Mucosa of descending colon (tissue), 3 donors: ENCODE measurements around the gene HSD17B12. TPM values are rescaled to one million over a fixed set of nuclear protein-coding genes. Genes with fewer than 3 reads are reported as not detected.

Experiments
- ATAC-seq: fragments of 200-7000 bp; cut with Tn5 transposase; one replicate; pipeline ENCODE4 v1.9.1; 2020; ENCODE audit warnings: mild to moderate bottlenecking, moderate library complexity
- DNase-seq, 3 donors: peaks; one replicate each; pipeline ENCODE4 v3.0.0-alpha.2; 2020
- H3K36me3 ChIP-seq: fragments of 200-600 bp; one replicate; pipeline ENCODE4 v1.8.0; 2021; ENCODE audit warnings: low read depth, mild to moderate bottlenecking
- H3K4me1 ChIP-seq: fragments of 200-600 bp; one replicate; pipeline ENCODE4 v1.8.0; 2021; ENCODE audit warnings: low read depth, mild to moderate bottlenecking
- H3K4me3 ChIP-seq: fragments of 200-600 bp; one replicate; pipeline ENCODE4 v1.8.0; 2021; ENCODE audit warnings: mild to moderate bottlenecking
- H3K9me3 ChIP-seq: fragments of 200-600 bp; one replicate; pipeline ENCODE4 v1.8.0; 2021; ENCODE audit warnings: mild to moderate bottlenecking
- intact Hi-C, 2 donors: fragments of 100-400 bp; cut with DNase I in 1 of 2; cut with micrococcal nuclease in 1 of 2; formaldehyde crosslinking; loops; one replicate each; pipeline versions ENCODE4 v1.11.0 to v1.11.1; 2022; cut with DNase I, micrococcal nuclease
- total RNA-seq, 3 donors: library from RNA; stranded (reverse); fragmentation: NEBNext Ultra II Directional in 2 of 3; extraction: Animal tissue kit (Norgen Biotek cat#: 25700) in 2 of 3; gene quantifications; one replicate each; pipeline versions ENCODE4 v1.2.1 to v1.2.4, GENCODE V29; 2021 to 2023
- TF ChIP-seq, protein P1 (sequence below): fragments of 200-600 bp; IDR thresholded peaks from one replicate; pipeline ENCODE4 v1.8.0; 2022; ENCODE audit warnings: antibody characterized with exemption, mild to moderate bottlenecking
- donor health status: DM: no; HTN: no; CAD: no; lungs with moderate emphysema.
- donor health status: DM: no; HTN: no; CAD: no.
- donor health status: DM: no; HTN: yes; CAD: no.

HSD17B12 gene
- total RNA-seq, 3 donors from 2014 or later, result 63.0 to 119 (median 114) TPM

DNA sequence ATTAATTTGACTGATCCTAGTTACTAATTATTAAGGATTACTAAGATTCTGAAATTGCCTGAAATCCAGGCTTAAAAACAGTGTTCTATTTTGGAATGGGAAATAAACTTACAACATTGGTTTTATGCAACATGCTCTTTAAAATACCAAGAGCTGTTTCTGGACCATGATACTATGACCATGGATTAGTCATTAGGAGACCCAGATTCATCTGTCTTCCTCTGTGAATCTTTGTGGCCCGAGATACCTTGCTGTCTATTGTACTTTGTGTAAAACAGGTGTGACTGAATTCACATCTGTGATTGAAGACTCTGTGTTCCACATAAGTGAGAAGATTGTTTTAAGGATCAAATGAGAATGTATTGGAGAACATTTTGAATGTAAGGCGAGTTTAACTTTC is 98.8 kb downstream of the HSD17B12 start:
- H3K4me1 ChIP-seq, result no peaks in the 10 kb centered on the region
- H3K36me3 ChIP-seq, result no peaks in the 10 kb centered on the region
- no peak for ATAC-seq
- intact Hi-C loops, result no loop called here
- no peak for DNase-seq
- H3K9me3 ChIP-seq, result peaks cover 17% of the 10 kb centered on the region
- H3K4me3 ChIP-seq, result no peak overlapping the region
- TF ChIP-seq, protein P1, sequence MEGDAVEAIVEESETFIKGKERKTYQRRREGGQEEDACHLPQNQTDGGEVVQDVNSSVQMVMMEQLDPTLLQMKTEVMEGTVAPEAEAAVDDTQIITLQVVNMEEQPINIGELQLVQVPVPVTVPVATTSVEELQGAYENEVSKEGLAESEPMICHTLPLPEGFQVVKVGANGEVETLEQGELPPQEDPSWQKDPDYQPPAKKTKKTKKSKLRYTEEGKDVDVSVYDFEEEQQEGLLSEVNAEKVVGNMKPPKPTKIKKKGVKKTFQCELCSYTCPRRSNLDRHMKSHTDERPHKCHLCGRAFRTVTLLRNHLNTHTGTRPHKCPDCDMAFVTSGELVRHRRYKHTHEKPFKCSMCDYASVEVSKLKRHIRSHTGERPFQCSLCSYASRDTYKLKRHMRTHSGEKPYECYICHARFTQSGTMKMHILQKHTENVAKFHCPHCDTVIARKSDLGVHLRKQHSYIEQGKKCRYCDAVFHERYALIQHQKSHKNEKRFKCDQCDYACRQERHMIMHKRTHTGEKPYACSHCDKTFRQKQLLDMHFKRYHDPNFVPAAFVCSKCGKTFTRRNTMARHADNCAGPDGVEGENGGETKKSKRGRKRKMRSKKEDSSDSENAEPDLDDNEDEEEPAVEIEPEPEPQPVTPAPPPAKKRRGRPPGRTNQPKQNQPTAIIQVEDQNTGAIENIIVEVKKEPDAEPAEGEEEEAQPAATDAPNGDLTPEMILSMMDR, result no peak

DNA sequence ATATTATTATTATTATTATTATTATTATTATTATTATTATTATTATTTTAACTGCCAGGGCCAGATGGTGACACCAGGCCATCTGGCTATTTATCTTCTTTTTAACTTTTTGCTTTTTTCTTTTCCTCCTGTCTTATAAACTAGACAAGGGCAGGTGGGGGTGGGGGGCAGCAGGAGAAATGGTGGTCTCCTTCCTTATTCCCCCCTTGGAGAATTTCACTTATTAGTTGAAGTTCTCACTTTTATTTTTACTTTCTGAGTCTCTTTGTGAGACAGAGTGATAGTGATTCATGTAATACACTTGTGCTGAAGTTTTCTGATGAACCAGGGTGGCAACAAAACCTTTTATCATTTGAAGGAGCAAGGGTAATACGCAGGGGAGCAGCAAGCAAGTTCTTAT is 103.8 kb downstream of the HSD17B12 start:
- intact Hi-C loops, result no loop called here
- TF ChIP-seq, protein P1, result no peak
- DNase-seq (no peak), ATAC-seq (no peak)
- H3K4me3 ChIP-seq, result no peak overlapping the region
- H3K9me3 ChIP-seq, result peaks cover 29% of the 10 kb centered on the region
- peaks cover 4% of the 10 kb centered on the region for H3K4me1 ChIP-seq
- no peaks in the 10 kb centered on the region for H3K36me3 ChIP-seq

DNA sequence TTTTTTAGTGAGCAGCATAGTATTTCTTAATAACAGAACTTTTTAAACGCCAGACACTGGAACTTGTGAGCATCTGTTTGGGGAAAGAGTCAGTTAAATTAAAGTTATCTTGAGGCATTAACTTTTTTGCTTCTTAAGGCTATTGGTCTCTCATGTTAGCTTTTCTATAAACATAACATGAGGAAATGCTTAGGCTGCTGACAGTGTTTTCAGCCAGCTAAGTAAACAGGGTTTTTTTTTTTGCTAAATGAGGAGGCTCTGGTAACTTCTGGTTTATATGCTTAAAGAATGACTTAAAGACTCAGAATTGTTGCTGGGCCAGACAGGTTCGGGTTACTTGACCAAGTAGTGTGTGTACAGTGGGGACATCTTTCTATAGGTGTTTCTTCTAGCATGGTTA is 104.3 kb downstream of the HSD17B12 start:
- TF ChIP-seq, protein P1, result no peak
- H3K9me3 ChIP-seq, result peaks cover 29% of the 10 kb centered on the region
- DNase-seq, result no peak
- no peaks in the 10 kb centered on the region for H3K36me3 ChIP-seq
- H3K4me1 ChIP-seq, result peaks cover 4% of the 10 kb centered on the region
- no peak for ATAC-seq
- H3K4me3 ChIP-seq, result no peak overlapping the region
- intact Hi-C loops, result no loop called here

DNA sequence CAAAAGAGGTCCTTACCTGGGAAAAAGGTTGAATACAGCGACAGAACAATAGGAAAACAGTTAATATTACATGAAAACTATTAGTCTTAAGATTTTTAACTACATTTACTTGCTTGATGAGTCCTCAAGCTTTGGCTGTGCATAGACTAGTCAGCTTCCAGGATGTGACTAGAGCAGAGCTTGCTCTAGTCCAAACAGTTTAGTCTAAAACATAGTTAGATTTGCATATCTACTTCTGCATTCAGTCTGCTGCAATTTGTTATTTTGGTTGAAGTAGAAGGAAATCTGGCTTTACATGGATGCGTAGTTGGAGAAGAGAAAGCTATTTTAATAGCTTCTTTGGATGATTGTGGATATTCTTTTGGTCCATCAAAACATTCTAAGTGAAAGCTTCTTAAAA is 104.8 kb downstream of the HSD17B12 start:
- no peaks in the 10 kb centered on the region for H3K36me3 ChIP-seq
- H3K4me1 ChIP-seq, result peaks cover 4% of the 10 kb centered on the region
- intact Hi-C loops, result no loop called here
- no peak for DNase-seq
- H3K9me3 ChIP-seq, result peaks cover 29% of the 10 kb centered on the region
- ATAC-seq, result no peak
- TF ChIP-seq, protein P1, result no peak
- no peak overlapping the region for H3K4me3 ChIP-seq

DNA sequence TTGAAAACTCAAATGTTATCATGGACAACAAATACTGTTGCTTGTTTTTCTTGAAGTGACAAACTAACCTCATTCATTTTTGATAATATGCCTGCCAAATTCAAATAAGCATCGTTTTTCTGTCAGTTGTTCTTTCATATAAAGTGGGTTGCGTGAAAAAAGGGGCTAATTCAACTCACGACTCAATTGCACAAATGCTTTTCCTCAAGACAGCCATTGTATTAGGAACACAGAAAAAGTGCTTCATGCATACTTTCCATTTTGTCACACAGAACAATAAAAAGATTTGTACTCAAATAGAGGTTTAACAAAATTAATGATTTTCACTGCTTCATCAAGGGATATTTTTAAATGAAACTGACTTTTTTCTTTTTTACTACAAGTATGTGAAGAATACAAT is 105.5 kb downstream of the HSD17B12 start:
- Histone ChIP-seq H3K9me3 (peaks cover 29% of the 10 kb centered on the region), H3K36me3 (no peaks in the 10 kb centered on the region), H3K4me1 (peaks cover 4% of the 10 kb centered on the region), H3K4me3 (no peak overlapping the region)
- intact Hi-C loops, result no loop called here
- TF ChIP-seq, protein P1, result no peak
- DNase-seq (no peak), ATAC-seq (no peak)

DNA sequence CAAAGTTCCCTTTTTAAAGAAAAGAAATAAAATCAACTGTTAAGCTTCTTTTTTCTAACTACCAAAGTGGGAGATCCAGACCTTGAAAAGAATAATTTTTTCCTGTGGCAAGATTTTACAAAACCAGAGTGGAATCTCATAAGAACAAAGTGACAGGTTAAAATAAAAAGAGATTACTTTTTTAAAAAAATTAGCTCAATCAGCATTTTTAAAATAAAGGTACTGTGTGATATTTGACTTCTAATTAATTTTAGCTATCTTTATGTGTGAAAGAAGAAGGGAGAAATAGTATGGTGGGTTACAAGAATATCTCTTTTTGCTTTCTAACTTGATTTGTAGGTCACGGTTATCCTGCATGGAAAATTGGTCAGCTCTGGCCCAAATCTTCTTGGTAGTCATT is 107.3 kb downstream of the HSD17B12 start:
- Histone ChIP-seq H3K4me1 (peaks cover 4% of the 10 kb centered on the region), H3K4me3 (no peak overlapping the region), H3K9me3 (peaks cover 26% of the 10 kb centered on the region), H3K36me3 (no peaks in the 10 kb centered on the region)
- TF ChIP-seq, protein P1, result no peak
- DNase-seq, result no peak
- intact Hi-C loops, result no loop called here
- no peak for ATAC-seq
